K562 (cell line): ENCODE data around the gene TK1. TPM values are rescaled to one million over a fixed set of nuclear protein-coding genes. Genes with fewer than 3 reads are reported as not detected.

Experiments used
- CREBBP ChIP-seq: IDR thresholded peaks from one replicate; pipeline ENCODE4 v1.6.1; 2012; ENCODE audit warnings: low read depth, mild to moderate bottlenecking, control low read depth, inconsistent platforms, low read length
- E2F4 ChIP-seq: sonication (generic); formaldehyde crosslinking; IDR thresholded peaks from 2 replicates; pipeline ENCODE4 v1.8.0; 2022; ENCODE audit warnings: mild to moderate bottlenecking, low read depth, missing genetic modification reagents
- ESRRB ChIP-seq: fragments of 250-450 bp; sonication (Bioruptor Pico); IDR thresholded peaks from 2 replicates; pipeline ENCODE4 v1.5.0; 2020; ENCODE audit warnings: mild to moderate bottlenecking, moderate library complexity, borderline replicate concordance
- GATAD2B ChIP-seq: fragments of 450-650 bp; IDR thresholded peaks from 2 replicates; pipeline ENCODE4 v1.6.1; 2017; ENCODE audit warnings: mild to moderate bottlenecking, borderline replicate concordance
- HCFC1 ChIP-seq: IDR thresholded peaks from 2 replicates; pipeline ENCODE4 v1.6.1; 2012; ENCODE audit warnings: low read depth, low read length, improper control_type of control experiment
- HMG20A ChIP-seq: fragments of 450-650 bp; formaldehyde crosslinking; conservative IDR thresholded peaks from 2 replicates; pipeline ENCODE4 v1.4.0; 2020; ENCODE audit warnings: mild to moderate bottlenecking, mixed read lengths
- LCOR ChIP-seq: sonication (generic); formaldehyde crosslinking; IDR thresholded peaks from 2 replicates; pipeline ENCODE4 v1.8.0; 2022; ENCODE audit warnings: mild to moderate bottlenecking, missing genetic modification reagents
- MAFF ChIP-seq: IDR thresholded peaks from 2 replicates; pipeline ENCODE4 v1.6.1; 2012; ENCODE audit warnings: low read length, improper control_type of control experiment
- MBD2 ChIP-seq: sonication (generic); IDR thresholded peaks from 2 replicates; pipeline ENCODE4 v1.6.1; 2016; ENCODE audit warnings: low read depth, borderline replicate concordance
- MCM7 ChIP-seq, 2 experiments: fragments of 450-650 bp; IDR thresholded peaks; 2 replicates each; pipeline ENCODE4 v1.6.1; 2016 to 2018
- MTA3 ChIP-seq: fragments of 450-650 bp; formaldehyde crosslinking; IDR thresholded peaks from 2 replicates; pipeline ENCODE4 v1.6.1; 2017; ENCODE audit warnings: mild to moderate bottlenecking, borderline replicate concordance
- MYBL2 ChIP-seq, 2 experiments: fragments of 450-650 bp in 1 of 2; sonication (generic) in 1 of 2; formaldehyde crosslinking in 1 of 2; IDR thresholded peaks; 2 replicates each; pipeline versions ENCODE4 v1.6.1 to v1.8.1; 2017 to 2022; ENCODE audit warnings: borderline replicate concordance in 1 of 2, inconsistent platforms in 1 of 2, low read depth in 1 of 2, mild to moderate bottlenecking in 1 of 2, missing genetic modification reagents in 1 of 2, moderate library complexity in 1 of 2
- NR2F6 ChIP-seq: fragments of 450-650 bp; formaldehyde crosslinking; IDR thresholded peaks from 2 replicates; pipeline ENCODE4 v1.4.0; 2020; ENCODE audit warnings: mild to moderate bottlenecking
- POLR2G ChIP-seq: fragments of 200-400 bp; formaldehyde crosslinking; IDR thresholded peaks from 2 replicates; pipeline ENCODE4 v1.6.1; 2017; ENCODE audit warnings: low read depth, mild to moderate bottlenecking, antibody characterized with exemption, low read length, moderate library complexity
- RBFOX2 ChIP-seq: fragments of 200-400 bp; formaldehyde crosslinking; IDR thresholded peaks from 2 replicates; pipeline ENCODE4 v1.6.1; 2017; ENCODE audit warnings: low read depth, mild to moderate bottlenecking, low read length, moderate library complexity
- RFX5 ChIP-seq: IDR thresholded peaks from 2 replicates; pipeline ENCODE4 v1.6.1; 2011; ENCODE audit warnings: low read depth, mild to moderate bottlenecking, improper control_type of control experiment, low read length
- SUPT5H ChIP-seq: fragments of 450-650 bp; IDR thresholded peaks from 2 replicates; pipeline ENCODE4 v1.6.1; 2016
- THRB ChIP-seq: fragments of 450-650 bp; formaldehyde crosslinking; conservative IDR thresholded peaks from 2 replicates; pipeline ENCODE4 v1.4.0; 2022; ENCODE audit warnings: mild to moderate bottlenecking, missing genetic modification characterization
- ZKSCAN1 ChIP-seq: fragments of 150-350 bp; IDR thresholded peaks from 2 replicates; pipeline ENCODE4 v1.6.1; 2016; ENCODE audit warnings: low read depth, low read length
- ZNF143 ChIP-seq: sonication (generic); formaldehyde crosslinking; IDR thresholded peaks from 2 replicates; pipeline ENCODE4 v1.9.0; 2022; ENCODE audit warnings: mild to moderate bottlenecking, missing genetic modification reagents
- ZNF395 ChIP-seq: fragments of 200-800 bp; sonication (Bioruptor generic); IDR thresholded peaks from 2 replicates; pipeline ENCODE4 v1.6.1; 2017; ENCODE audit warnings: missing genetic modification characterization, missing compliant biosample characterization
- ZNF436 ChIP-seq: fragments of 250-450, 450-650 bp; sonication (Bioruptor Pico); formaldehyde crosslinking; IDR thresholded peaks from 2 replicates; pipeline ENCODE4 v1.7.0; 2020; ENCODE audit warnings: mild to moderate bottlenecking
- ZNF717 ChIP-seq: fragments of 250-450 bp; sonication (Bioruptor Pico); IDR thresholded peaks from 2 replicates; pipeline ENCODE4 v1.5.0; 2021
- polyA plus RNA-seq, 8 experiments: library from polyadenylated mRNA; depleted of rRNA in 4 of 8; stranded (reverse) in 5 of 8; unstranded in 3 of 8; fragments of >200 nt; fragmentation: Nextera tagmentation in 2 of 8; fragmentation: Illumina TruSeq in 1 of 8; extraction: Ambion mirVana in 2 of 8; extraction: Trizol in 1 of 8; gene quantifications; 2 replicates each; pipeline versions ENCODE4 v1.2.1 to v1.2.3, GENCODE V29; 2011 to 2014; ENCODE audit warnings: inconsistent platforms in 1 of 8, missing spikeins in 1 of 8
- total RNA-seq, 7 experiments: library from RNA; depleted of rRNA in 6 of 7; stranded (reverse); fragments of >200 nt in 6 of 7; fragmentation: Illumina TruSeq in 2 of 7; extraction: Trizol in 2 of 7; gene quantifications; 2 replicates each; pipeline versions ENCODE4 v1.2.1 to v1.2.3, GENCODE V29; 2011 to 2021; ENCODE audit warnings: low replicate concordance in 1 of 7

The TK1 gene
- total and polyA plus RNA-seq, 9 of the 15 experiments (the other 6 are each of a cell fraction or from before 2014, with no cell fraction given), result 8.4 to 280 (median 103) TPM

- TF ChIP-seq POLR2G (peak; percentile 91), GATAD2B (peak; percentile 97), NR2F6 (CRISPR knock-in tag) (no peak), MAFF (no peak), HMG20A (CRISPR knock-in tag) (no peak), MCM7 (IDR thresholded peaks at IDR 0.05) (no peak), MBD2 (peak; percentile 75), HCFC1 (peak; percentile 97), THRB (CRISPR knock-in tag) (no peak), MYBL2 (IDR thresholded peaks at IDR 0.05; ENCODE audit: low read depth) (peak; percentile 99), MYBL2 (CRISPR knock-in tag; IDR thresholded peaks at IDR 0.05; ENCODE audit: borderline replicate concordance) (peak; percentile 99; the same call in 1 of the 2 replicates), RFX5 (no peak), ZNF436 (CRISPR knock-in tag) (no peak), E2F4 (CRISPR knock-in tag) (peak; percentile 99), LCOR (CRISPR knock-in tag) (peak; percentile 79), SUPT5H (peak; percentile 86), RBFOX2 (peak; percentile 95), CREBBP (no peak), ZNF395 (CRISPR knock-in tag) (peak; percentile 87), ZNF717 (CRISPR knock-in tag) (no peak), MTA3 (peak; percentile 80), ESRRB (CRISPR knock-in tag) (no peak), ZNF143 (CRISPR knock-in tag) (peak; percentile 98), ZKSCAN1 (no peak)
Observed at GRCh38 chr17:78214016-78214705, 27.3 kb upstream of the TK1 start, which contains the start of gene BIRC5 (continued).
